ENCODE measurements around the gene RFX8. TPM values are rescaled to one million over a fixed set of nuclear protein-coding genes. Genes with fewer than 3 reads are reported as not detected.

RFX8 gene
- total and polyA plus RNA-seq, 2 donors (not counting 3 experiments of a cell fraction or from before 2014, with no cell fraction given), result 0.21 to 1.00 TPM

DNA sequence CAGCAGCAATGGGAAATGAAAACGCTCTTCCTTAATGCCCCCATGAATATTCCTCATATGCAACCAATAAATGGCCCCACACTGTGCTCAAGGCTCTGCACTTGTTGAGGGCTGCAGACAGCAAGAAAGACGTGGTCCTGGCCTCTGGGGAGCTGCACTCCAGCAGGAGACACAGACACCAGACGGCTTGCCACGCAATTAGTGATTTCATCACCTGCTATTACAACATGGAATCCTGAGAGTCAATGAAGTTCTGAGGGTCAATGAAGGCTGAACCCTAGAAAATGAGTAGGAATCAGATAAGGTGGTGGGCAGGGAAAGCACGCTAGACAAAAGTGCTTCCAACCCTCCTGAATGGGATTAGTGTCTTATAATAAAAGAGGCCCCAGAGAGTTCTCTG, 106.5 kb downstream of the RFX8 start:
- dilution Hi-C loops (cut with MboI; ENCODE audit: extremely low pct_ligation_motif_present, low sequenced_read_pairs), result no loop called here
- Histone ChIP-seq H3K79me2 (ENCODE audit: control insufficient read depth, insufficient read depth, low read length) (no peaks in the 10 kb centered on the region), H3K27me3 (ENCODE audit: control insufficient read depth in 2 of 2, insufficient read depth in 2 of 2, low read length in 2 of 2) (peaks cover 8 to 10% of the 10 kb centered on the region in 2 experiments), H2AFZ (ENCODE audit: low read depth, low read length) (no peak overlapping the region), H3K4me2 (ENCODE audit: insufficient read depth, low read length) (no peak overlapping the region), H3K9ac (replicated peaks; ENCODE audit: extremely low read depth, insufficient read depth, low read length) (no peak overlapping the region), H3K4me3 (replicated peaks in 1 of 3; ENCODE audit: insufficient read depth in 1 of 3, low read depth in 1 of 3, low read length in 3 of 3) (no peak overlapping the region), H3K9me1 (replicated peaks; ENCODE audit: control insufficient read depth, extremely low read depth, insufficient read depth, low read length) (no peaks in the 10 kb centered on the region), H3K36me3 (ENCODE audit: control insufficient read depth in 2 of 2, extremely low read depth in 1 of 2, insufficient read depth in 2 of 2, low read length in 2 of 2) (no peaks in the 10 kb centered on the region), H3K9me3 (replicated peaks; ENCODE audit: control insufficient read depth, insufficient read depth, low read length) (no peaks in the 10 kb centered on the region), H3K4me1 (ENCODE audit: control insufficient read depth, extremely low read depth, insufficient read depth, low read length) (no peaks in the 10 kb centered on the region), H4K20me1 (replicated peaks; ENCODE audit: control insufficient read depth, extremely low read depth, insufficient read depth, low read length) (no peaks in the 10 kb centered on the region), H3K27ac (ENCODE audit: insufficient read depth, low read depth, low read length) (no peak overlapping the region)
- no peak for DNase-seq (ENCODE audit: low read depth, low spot score)
- no TSS peak for BruUV-seq (replicated peaks)
- intact Hi-C loops (cut with micrococcal nuclease), result no loop called here
- ChIA-PET CTCF (interaction anchor here (1.1 to 1.5 kb wide), 3 partner anchors 11 to 26 kb away, joined by 3 to 5 read pairs (median 4); no protein-coding TSS in a partner anchor), POLR2A (no interaction called here)
- FAIRE-seq, result no peak
- no peak for TF ChIP-seq FOS (IDR thresholded peaks at IDR 0.05; ENCODE audit: borderline replicate concordance, insufficient read depth, low read length)
- TF ChIP-seq MYC (IDR thresholded peaks at IDR 0.05; ENCODE audit: low read depth, low read length), result no peak
- TF ChIP-seq, protein P1, sequence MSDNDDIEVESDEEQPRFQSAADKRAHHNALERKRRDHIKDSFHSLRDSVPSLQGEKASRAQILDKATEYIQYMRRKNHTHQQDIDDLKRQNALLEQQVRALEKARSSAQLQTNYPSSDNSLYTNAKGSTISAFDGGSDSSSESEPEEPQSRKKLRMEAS (IDR thresholded peaks at IDR 0.05; ENCODE audit: insufficient read depth, insufficient read length), result no peak
- TF ChIP-seq POLR2AphosphoS5 (IDR thresholded peaks at IDR 0.05; ENCODE audit: insufficient read depth, low read depth, low read length), result no peak
- TF ChIP-seq CTCF (IDR thresholded peaks at IDR 0.05; ENCODE audit: extremely low read depth in 1 of 2, insufficient read depth in 1 of 2, low read depth in 1 of 2, low read length in 2 of 2), result no peak
- TF ChIP-seq JUN (IDR thresholded peaks at IDR 0.05; ENCODE audit: borderline replicate concordance, insufficient read depth, insufficient read length, low read depth), result no peak
- no peak for TF ChIP-seq GATA2 (IDR thresholded peaks at IDR 0.05; ENCODE audit: insufficient read depth, insufficient read length, low read depth, low read length)
- no peak for TF ChIP-seq EZH2 (IDR thresholded peaks at IDR 0.05; ENCODE audit: borderline replicate concordance, low read depth, low read length, severe bottlenecking)
- TF ChIP-seq POLR2A (IDR thresholded peaks at IDR 0.05; ENCODE audit: low read depth, low read length), result no peak

Data from endothelial cell of umbilical vein (primary cell).